Uterus (tissue), 4 donors: ENCODE results near the gene SHMT1. TPM values are rescaled to one million over a fixed set of nuclear protein-coding genes. Genes with fewer than 3 reads are reported as not detected.

Experiments
- DNase-seq, 2 donors: peaks; one replicate each; pipeline ENCODE4 v3.0.0-alpha.2; 2019 to 2020
- H3K27ac ChIP-seq, 2 donors: fragments of 200-600 bp; sonication (generic); 1 replicate in 1 of 2; 2 replicates in 1 of 2; pipeline ENCODE4 v1.5.1; 2016 to 2018
- H3K27me3 ChIP-seq, 2 donors: fragments of 200-600 bp; sonication (generic); one replicate each; pipeline ENCODE4 v1.5.1; 2018 to 2019; ENCODE audit warnings: control low read depth in 1 of 2
- H3K36me3 ChIP-seq, 2 donors: fragments of 200-600 bp; sonication (generic); one replicate each; pipeline ENCODE4 v1.5.1; 2019; ENCODE audit warnings: control low read depth in 1 of 2
- H3K4me1 ChIP-seq, 2 donors: fragments of 200-600 bp; sonication (generic); one replicate each; pipeline ENCODE4 v1.5.1; 2018 to 2019; ENCODE audit warnings: control low read depth in 1 of 2
- H3K4me3 ChIP-seq, 2 donors: fragments of 200-600 bp; sonication (generic); 1 replicate in 1 of 2; 2 replicates in 1 of 2; pipeline ENCODE4 v1.5.1; 2018 to 2019; ENCODE audit warnings: mild to moderate bottlenecking in 1 of 2
- H3K9me3 ChIP-seq, 2 donors: fragments of 200-600 bp; sonication (generic); one replicate each; pipeline ENCODE4 v1.5.1; 2019; ENCODE audit warnings: control low read depth in 1 of 2
- CTCF ChIP-seq, 4 experiments: fragments of 200-600 bp in 2 of 4; fragments of 450-650 bp in 2 of 4; sonication (generic) in 2 of 4; IDR thresholded peaks; one replicate each; pipeline ENCODE4 v1.5.1; 2016 to 2019; ENCODE audit warnings: antibody characterized with exemption in 4 of 4, mild to moderate bottlenecking in 2 of 4, moderate library complexity in 1 of 4
- POLR2A ChIP-seq, 2 donors: fragments of 450-650 bp; IDR thresholded peaks; one replicate each; pipeline ENCODE4 v1.6.1; 2016; ENCODE audit warnings: antibody characterized with exemption in 2 of 2, mild to moderate bottlenecking in 1 of 2, moderate library complexity in 1 of 2
- intact Hi-C: fragments of 100-400 bp; cut with DNase I; formaldehyde crosslinking; loops from one replicate; pipeline ENCODE4 v1.15.1; 2023; ENCODE audit warnings: low total_unique reads
- microRNA-seq: library from miRNA; unstranded; fragments of <30 nt; microRNA quantifications from one replicate; pipeline ENCODE4, GENCODE V29; 2016; ENCODE audit warnings: borderline microRNAs expressed, borderline replicate concordance
- small RNA-seq: library from RNA; depleted of rRNA; stranded (forward); fragments of <200 nt; gene quantifications from one replicate; pipeline ENCODE3, GENCODE V24; 2016
- total RNA-seq, 4 donors: library from RNA; depleted of rRNA in 3 of 4; stranded (reverse); fragments of >200 nt in 3 of 4; gene quantifications; one replicate each; pipeline versions ENCODE4 v1.1.0 to v1.2.4, GENCODE V29; 2014 to 2023
- donor health status: DM: yes; HTN: yes; CAD: no.

Gene SHMT1
- total RNA-seq, 4 donors from 2014 or later: 10.9 to 35.9 (median 31.5) TPM

- H3K27ac ChIP-seq: no peak overlapping the region
- intact Hi-C loops: no loop called here
- no peak for DNase-seq
- H3K4me1 ChIP-seq: no peaks in the 10 kb centered on the region
- no peaks in the 10 kb centered on the region for H3K36me3 ChIP-seq
- no peaks in the 10 kb centered on the region for H3K9me3 ChIP-seq
- H3K4me3 ChIP-seq: no peak overlapping the region
- no peaks in the 10 kb centered on the region for H3K27me3 ChIP-seq
- TF ChIP-seq POLR2A (IDR thresholded peaks at IDR 0.05) (no peak), CTCF (IDR thresholded peaks at IDR 0.05) (no peak)
These were observed 82.5 kb downstream of the SHMT1 start for GRCh38 chr17:18280766-18281371.

GRCh38 chr17:18280249-18280648, 83.1 kb downstream of the SHMT1 start:
- Histone ChIP-seq H3K4me1 (no peaks in the 10 kb centered on the region), H3K27ac (no peak overlapping the region), H3K36me3 (no peaks in the 10 kb centered on the region)

GRCh38 chr17:18278867-18279266, 84.5 kb downstream of the SHMT1 start:
- H3K27me3 ChIP-seq: no peaks in the 10 kb centered on the region
- no peaks in the 10 kb centered on the region for H3K9me3 ChIP-seq
- intact Hi-C loops: no loop called here
- no peak overlapping the region for H3K27ac ChIP-seq
- no peak for DNase-seq
- H3K4me1 ChIP-seq: no peaks in the 10 kb centered on the region
- H3K36me3 ChIP-seq: no peaks in the 10 kb centered on the region
- TF ChIP-seq CTCF (IDR thresholded peaks at IDR 0.05) (no peak), POLR2A (IDR thresholded peaks at IDR 0.05) (no peak)
- H3K4me3 ChIP-seq: no peak overlapping the region

More at GRCh38 chr17:18280249-18280648, 83.1 kb downstream of the SHMT1 start:
- H3K27me3 ChIP-seq: no peaks in the 10 kb centered on the region
- intact Hi-C loops: no loop called here
- DNase-seq: no peak
- TF ChIP-seq POLR2A (IDR thresholded peaks at IDR 0.05) (no peak), CTCF (IDR thresholded peaks at IDR 0.05) (no peak)
- H3K4me3 ChIP-seq: no peak overlapping the region
- H3K9me3 ChIP-seq: no peaks in the 10 kb centered on the region

Small RNA genes lying within 50 kb of the gene (microRNA-seq; reads per million reads assigned to microRNA genes)
- not detected for gene MIR6778

Small RNA genes lying within 50 kb of the gene (small RNA-seq; reads per million reads assigned to genes)
- gene AL353997.5: not detected

Other genes with a start within 250 kb of the SHMT1 start
- 100 to 1,000 TPM in 2 of 4 donors, 10 to 100 TPM in 2; 66.5 to 136 (median 98.5) TPM for gene ALKBH5, start 179.7 kb downstream of the SHMT1 start, total RNA-seq
- gene LLGL1, start 137.9 kb downstream of the SHMT1 start, total RNA-seq: 10 to 100 TPM in 3 of 4 donors, 1 to 10 TPM in 1; 7.6 to 72.0 (median 23.1) TPM
- 100 to 1,000 TPM in 3 of 4 donors, 10 to 100 TPM in 1; 93.0 to 307 (median 144) TPM for gene FLII, start 104.8 kb downstream of the SHMT1 start, total RNA-seq
- 10 to 100 TPM; 12.8 to 34.5 (median 18.1) TPM for gene MIEF2, start 102.9 kb downstream of the SHMT1 start, total RNA-seq
- 10 to 100 TPM; 28.9 to 89.7 (median 63.4) TPM for gene TOP3A, start 48.6 kb downstream of the SHMT1 start, total RNA-seq
- 10 to 100 TPM in 2 of 4 donors, 1 to 10 TPM in 2; 3.6 to 16.2 (median 10.1) TPM for gene SMCR8, start 48.3 kb downstream of the SHMT1 start, total RNA-seq
- not detected for gene EVPLL, start 14.2 kb upstream of the SHMT1 start, total RNA-seq
- not detected for gene LGALS9C, start 113.2 kb upstream of the SHMT1 start, total RNA-seq